HG02759 (cell line): ENCODE measurements around the gene LEFTY2.
"Not testable (repeated sequence)": the region's sequence is repeated elsewhere in the genome, so short reads cannot be mapped to it uniquely, and the experiment has no call there.

Experiments used
- ATAC-seq: cut with Tn5 transposase; IDR thresholded peaks from one replicate; pipeline ENCODE4 v1.9.1; 2021; ENCODE audit warnings: mild to moderate bottlenecking, moderate library complexity; ENCODE audit not compliant: unreplicated experiment

LEFTY2 gene

GRCh38 chr1:225941187-225941941, at the start of gene LEFTY2:
Gene LEFTY2, minus strand, starts transcription at chr1:225941220. Its CDS starts 80 bp downstream, at chr1:225941140.
- no peak for ATAC-seq

GRCh38 chr1:225987491-225988316, 46.7 kb upstream of the LEFTY2 start:
- no peak for ATAC-seq

- no peak for ATAC-seq
Measured at GRCh38 chr1:225981714-225982113, 40.7 kb upstream of the LEFTY2 start.

GRCh38 chr1:225980005-225980836, 39.2 kb upstream of the LEFTY2 start:
- no peak for ATAC-seq

- no peak for ATAC-seq
Measured at GRCh38 chr1:225979421-225979820, 38.4 kb upstream of the LEFTY2 start.

GRCh38 chr1:225977937-225978748, 37.1 kb upstream of the LEFTY2 start:
- ATAC-seq, result peak; percentile 67

GRCh38 chr1:225975146-225975545, 34.1 kb upstream of the LEFTY2 start:
- not testable (repeated sequence) for ATAC-seq

- no peak for ATAC-seq
Measured at GRCh38 chr1:225974454-225974853, 33.4 kb upstream of the LEFTY2 start.

- no peak for ATAC-seq
Measured at GRCh38 chr1:225973158-225973557, 32.1 kb upstream of the LEFTY2 start.

GRCh38 chr1:225972344-225973152, 31.5 kb upstream of the LEFTY2 start:
- no peak for ATAC-seq

GRCh38 chr1:225970592-225971157, 29.7 kb upstream of the LEFTY2 start:
- ATAC-seq, result not testable (repeated sequence)

- not testable (repeated sequence) for ATAC-seq
Measured at GRCh38 chr1:225969751-225970150, 28.7 kb upstream of the LEFTY2 start.

GRCh38 chr1:225965231-225965630, 24.2 kb upstream of the LEFTY2 start:
- ATAC-seq, result no peak

GRCh38 chr1:225963735-225964530, 22.9 kb upstream of the LEFTY2 start:
- ATAC-seq, result no peak

- ATAC-seq, result peak; percentile 78
Measured at GRCh38 chr1:225962440-225962975, 21.5 kb upstream of the LEFTY2 start.

- ATAC-seq, result no peak
Measured at GRCh38 chr1:225961659-225962439, 20.8 kb upstream of the LEFTY2 start.

GRCh38 chr1:225958041-225958440, 17.0 kb upstream of the LEFTY2 start:
- no peak for ATAC-seq
